GM18861 (cell line): Measurements from ENCODE around the gene GP1BA.

Experiments used
- ATAC-seq: cut with Tn5 transposase; IDR thresholded peaks from one replicate; pipeline ENCODE4 v1.9.1; 2021; ENCODE audit not compliant: unreplicated experiment

The GP1BA gene

GRCh38 chr17:4971826-4972225 lies 39.7 kb downstream of the GP1BA start:
- ATAC-seq = no peak

DNA sequence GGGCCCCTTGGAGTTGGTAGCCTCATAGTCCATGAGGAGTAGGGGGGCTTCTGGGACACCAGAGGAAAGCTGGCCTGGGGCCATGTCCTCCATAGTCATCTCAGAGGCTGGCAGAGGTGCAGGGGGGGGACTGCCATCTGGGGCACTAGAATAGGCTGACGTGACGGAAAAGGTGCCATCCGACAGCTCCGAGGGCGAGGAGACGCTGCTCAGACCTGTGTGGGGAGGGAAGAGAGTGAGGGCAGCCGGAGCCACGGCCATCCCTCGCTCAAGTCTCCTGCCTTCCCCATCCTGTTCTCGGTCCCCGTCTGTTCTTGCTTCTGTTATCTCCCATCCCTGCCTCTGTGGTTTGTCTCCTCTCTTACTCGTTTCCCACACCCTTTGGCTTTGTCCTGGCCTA lies 40.2 kb downstream of the GP1BA start:
- no peak for ATAC-seq

DNA sequence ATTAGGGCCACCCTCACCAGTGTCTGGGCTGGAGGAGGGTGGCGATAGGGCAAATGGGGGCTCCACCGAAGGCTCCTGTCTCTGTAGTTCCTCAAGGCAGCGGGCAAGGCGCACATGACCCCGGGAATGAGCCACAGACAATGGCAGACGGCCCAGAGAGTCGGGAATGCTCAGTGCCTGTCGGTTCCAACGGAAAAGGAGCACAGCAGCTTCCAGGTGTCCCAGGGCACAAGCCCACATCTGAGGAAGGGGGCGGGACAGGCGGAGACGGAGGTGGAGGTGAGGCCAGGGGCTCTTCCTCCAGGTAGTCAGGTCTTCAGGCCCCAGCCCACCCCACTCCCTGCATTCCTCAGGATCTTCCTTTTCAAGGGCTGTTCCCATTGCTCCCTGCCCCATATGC lies 40.7 kb downstream of the GP1BA start:
- ATAC-seq = no peak

- no peak for ATAC-seq
These were observed 41.4 kb downstream of the GP1BA start for GRCh38 chr17:4973256-4974114.

GRCh38 chr17:4974115-4974670 lies 42.1 kb downstream of the GP1BA start:
- ATAC-seq = no peak

DNA sequence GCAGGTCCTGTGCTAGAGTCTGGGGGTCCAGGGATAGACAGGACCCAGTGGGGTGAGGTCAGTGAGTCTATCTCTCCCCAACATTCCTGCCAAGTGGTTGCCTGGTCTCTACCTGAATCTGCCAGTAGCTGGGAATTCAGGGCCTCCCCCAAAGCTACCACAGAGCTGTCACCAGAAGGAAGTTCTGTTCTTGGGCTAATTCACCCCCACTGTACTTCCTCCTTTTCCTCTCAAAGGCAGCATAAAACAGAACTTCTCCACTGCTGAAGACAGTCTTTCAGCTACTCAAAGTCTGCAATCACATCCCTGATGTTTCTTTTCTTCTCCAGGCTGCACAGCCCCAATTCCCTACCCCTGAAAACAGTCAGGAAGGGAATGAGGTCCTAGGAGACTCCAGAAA lies 46.6 kb downstream of the GP1BA start:
- ATAC-seq = no peak

DNA sequence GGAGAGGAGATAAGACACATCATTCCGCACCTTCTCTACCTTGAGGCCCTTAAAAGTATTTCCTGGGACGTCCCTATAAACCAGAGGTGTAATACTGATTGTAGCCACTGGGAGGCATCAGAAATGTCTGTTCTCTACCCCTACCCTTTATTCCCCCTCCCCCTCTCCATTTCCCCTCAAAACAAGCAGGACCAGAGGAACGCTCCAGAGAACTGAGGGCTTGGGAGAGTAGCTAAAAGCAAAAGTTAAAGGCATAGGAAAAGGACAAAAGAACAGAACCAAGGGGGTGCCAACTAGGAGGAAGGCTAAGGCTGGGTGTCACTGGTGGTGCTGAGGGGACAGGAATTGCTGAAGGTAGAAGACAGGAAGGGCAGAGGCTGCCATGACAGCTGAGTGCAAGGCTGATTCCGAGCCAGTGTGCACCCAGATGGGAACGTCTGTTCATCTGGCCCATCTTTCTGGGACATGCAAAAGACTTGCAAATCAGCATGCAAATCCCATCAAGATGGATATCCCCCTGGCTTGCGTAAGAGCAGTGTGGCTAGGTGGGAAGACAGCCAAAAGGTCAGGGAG lies 48.7 kb downstream of the GP1BA start:
- ATAC-seq = no peak

GRCh38 chr17:4982305-4982704 lies 50.2 kb downstream of the GP1BA start:
- ATAC-seq = no peak
